ENCODE data around the gene KIF1A. TPM values are rescaled to one million over a fixed set of nuclear protein-coding genes. Genes with fewer than 3 reads are reported as not detected.
"Not testable (repeated sequence)": the region's sequence is repeated elsewhere in the genome, so short reads cannot be mapped to it uniquely, and the experiment has no call there.

KIF1A gene
- total RNA-seq, 1 experiment from 2014 or later = 279 TPM

DNA sequence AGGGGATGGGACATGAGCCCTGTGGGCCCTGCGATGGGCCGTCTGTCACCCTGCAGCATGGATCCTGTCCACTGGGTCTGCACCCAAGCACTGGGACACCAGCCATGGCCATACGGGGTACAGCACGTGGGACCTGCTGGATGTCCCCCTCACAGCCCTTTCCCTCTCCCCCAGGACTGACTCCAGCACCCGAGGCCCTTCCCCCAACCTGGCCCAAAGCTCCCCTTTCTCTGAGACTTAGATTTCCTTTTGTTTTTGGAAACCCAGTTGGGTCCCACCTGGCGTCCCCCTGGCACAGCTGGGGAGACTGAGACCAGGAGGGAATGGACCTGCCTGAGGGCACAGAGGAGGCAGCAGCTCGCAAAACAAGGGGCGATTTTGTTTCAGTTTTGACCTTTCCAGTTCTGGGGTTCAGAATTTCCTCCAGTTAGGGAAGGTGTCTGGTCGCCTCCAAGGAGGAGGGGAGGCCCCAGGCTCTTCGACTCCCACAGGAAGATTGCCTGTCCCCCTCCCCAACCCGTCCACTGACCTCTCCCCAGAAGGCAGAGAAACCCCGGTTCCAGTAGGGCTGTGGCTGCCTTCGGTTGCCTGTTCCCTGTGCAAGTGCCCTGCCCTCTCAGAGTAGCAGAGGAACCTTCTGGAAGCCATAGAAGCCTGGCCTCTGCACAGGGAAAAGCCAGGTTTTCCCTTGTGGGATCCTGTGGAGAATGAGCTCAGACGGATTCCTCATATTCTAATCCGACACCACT, 135.9 kb downstream of the KIF1A start:
- CTCF ChIA-PET; H3K27ac Mint-ChIP-seq; H3K9me3 Mint-ChIP-seq; H3K4me3 Mint-ChIP-seq; H3K27me3 Mint-ChIP-seq (ENCODE audit: low read depth); DNase-seq (ENCODE audit: low spot score); H3K4me1 Mint-ChIP-seq; ATAC-seq; POLR2A ChIA-PET; H3K36me3 Mint-ChIP-seq: not testable (repeated sequence)

DNA sequence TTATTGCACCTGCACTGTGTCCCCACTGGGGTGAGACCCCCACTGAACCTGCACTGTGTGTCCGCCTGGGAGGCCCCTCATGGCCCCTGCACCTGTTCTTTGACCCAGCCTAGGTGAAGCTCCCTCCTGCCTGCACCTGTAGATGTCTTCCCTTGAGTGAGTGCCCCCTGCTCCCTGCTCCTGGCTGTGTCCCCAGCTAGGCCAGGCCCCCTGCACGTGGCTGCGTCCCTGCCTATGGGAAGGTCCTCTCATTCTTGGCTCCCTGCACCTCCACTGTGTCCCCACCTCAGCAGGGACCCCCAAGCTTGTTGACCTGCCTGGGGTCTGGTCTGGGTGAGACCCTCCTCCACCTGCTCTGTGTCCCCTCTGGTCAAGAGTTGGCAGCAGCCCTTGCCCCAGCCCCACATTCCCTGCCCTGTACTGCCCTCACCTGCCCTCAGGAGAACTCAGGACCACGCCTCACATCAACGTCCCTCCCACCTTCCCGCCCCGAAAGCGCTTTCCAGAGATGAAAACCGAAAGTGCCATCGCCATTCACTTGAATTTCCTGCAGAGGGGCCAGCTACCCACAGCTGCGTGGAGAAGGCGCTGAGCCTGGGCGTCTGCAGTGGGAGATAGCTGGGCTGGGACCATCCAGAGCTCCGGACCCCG, 136.6 kb downstream of the KIF1A start:
- H3K27ac Mint-ChIP-seq; ATAC-seq; H3K36me3 Mint-ChIP-seq; DNase-seq (ENCODE audit: low spot score); POLR2A ChIA-PET; H3K9me3 Mint-ChIP-seq; CTCF ChIA-PET; H3K4me1 Mint-ChIP-seq; H3K27me3 Mint-ChIP-seq (ENCODE audit: low read depth); H3K4me3 Mint-ChIP-seq: not testable (repeated sequence)

DNA sequence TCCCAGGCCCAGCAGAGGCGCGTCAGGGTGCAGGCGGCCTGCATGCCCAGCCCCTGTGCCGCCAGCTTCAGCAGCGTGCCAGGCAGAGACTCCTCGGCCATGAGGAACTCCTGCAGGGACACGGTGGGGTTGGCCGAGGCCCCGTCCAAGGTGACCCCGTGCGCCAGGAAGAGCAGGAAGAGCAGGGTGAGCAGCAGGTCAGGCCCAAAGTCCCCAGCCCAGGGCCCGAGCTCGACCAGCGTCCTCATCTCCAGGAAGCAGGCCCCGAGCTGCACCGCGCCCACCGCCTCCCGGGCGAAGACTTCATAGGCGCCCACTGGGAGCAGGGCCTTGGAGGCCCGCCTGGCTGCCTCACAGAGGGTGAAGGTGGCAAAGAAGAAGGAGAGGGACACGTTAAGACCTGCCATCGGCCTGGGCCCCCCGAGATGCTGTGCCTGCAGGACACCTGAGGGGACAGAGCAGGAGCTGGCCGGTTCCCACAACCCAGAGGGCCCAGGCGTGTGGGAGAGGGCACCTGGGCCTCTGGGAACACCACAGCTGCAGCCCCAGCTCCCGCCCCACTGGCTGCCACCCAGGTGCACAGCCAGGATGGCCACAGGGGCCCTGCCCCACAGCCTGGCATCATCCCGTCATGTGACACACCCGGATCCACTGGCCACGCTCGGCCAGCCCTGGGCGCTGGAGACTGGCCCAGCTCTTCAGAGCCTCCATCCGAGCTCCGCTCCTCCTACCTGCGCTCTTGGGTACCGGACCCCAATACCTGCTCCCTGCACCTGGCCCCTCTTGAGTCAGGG, 137.4 kb downstream of the KIF1A start, which contains the start of gene AQP12B:
Gene AQP12B (minus strand): TSS at position 455 of the 794 bp plus-strand sequence. CDS start 48 bp downstream, at position 407.
- CTCF ChIA-PET; H3K36me3 Mint-ChIP-seq; DNase-seq (ENCODE audit: low spot score); ATAC-seq; H3K27ac Mint-ChIP-seq; H3K4me3 Mint-ChIP-seq; H3K4me1 Mint-ChIP-seq; POLR2A ChIA-PET; H3K9me3 Mint-ChIP-seq; H3K27me3 Mint-ChIP-seq (ENCODE audit: low read depth): not testable (repeated sequence)

DNA sequence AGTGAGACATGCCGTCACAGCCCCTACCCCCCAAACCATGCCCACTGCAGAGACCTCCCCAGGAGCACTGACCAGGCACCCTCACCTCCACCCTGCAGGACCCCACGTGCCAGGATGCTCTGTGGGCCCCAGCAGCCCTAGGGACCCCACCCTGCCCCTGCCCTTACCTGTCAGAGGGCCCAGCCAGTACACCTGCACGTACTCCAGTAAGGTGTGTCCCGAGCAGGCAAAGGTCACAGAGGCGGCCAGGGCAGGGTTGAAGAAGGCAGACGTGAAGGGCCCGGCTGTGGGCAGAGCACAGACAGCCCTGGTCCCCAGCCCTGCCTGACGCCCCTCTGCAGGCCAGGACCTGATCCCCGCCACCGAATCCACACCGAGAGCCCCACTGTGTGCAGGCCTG, 139.8 kb downstream of the KIF1A start:
- H3K27me3 Mint-ChIP-seq (ENCODE audit: low read depth); H3K27ac Mint-ChIP-seq; CTCF ChIA-PET: not testable (repeated sequence)

DNA sequence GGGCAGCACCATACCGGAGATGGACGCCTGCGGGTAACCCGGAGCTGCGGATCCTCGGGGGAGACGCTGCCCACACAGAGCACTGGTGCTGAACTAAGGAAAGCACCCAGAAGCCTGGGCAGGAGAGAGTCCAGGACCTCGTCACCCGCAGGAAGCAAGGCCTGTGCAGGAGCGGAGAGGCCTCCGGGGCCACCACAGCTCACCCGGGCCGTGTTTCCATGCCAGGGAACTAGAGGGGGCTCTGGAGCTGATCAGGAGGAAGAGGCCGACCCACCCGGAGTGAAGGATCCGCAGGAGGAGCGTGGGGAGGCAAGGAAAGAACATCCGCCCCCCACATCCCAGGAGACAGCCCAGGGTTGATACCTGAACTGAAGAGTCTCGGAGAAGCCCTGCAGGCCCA, 141.1 kb downstream of the KIF1A start:
- peak; percentile 81 for ATAC-seq
- not testable (repeated sequence) for H3K4me3 Mint-ChIP-seq

More for the DNA sequence above, 139.8 kb downstream of the KIF1A start:
- POLR2A ChIA-PET; H3K36me3 Mint-ChIP-seq; DNase-seq (ENCODE audit: low spot score); ATAC-seq; H3K9me3 Mint-ChIP-seq; H3K4me3 Mint-ChIP-seq; H3K4me1 Mint-ChIP-seq: not testable (repeated sequence)

DNA sequence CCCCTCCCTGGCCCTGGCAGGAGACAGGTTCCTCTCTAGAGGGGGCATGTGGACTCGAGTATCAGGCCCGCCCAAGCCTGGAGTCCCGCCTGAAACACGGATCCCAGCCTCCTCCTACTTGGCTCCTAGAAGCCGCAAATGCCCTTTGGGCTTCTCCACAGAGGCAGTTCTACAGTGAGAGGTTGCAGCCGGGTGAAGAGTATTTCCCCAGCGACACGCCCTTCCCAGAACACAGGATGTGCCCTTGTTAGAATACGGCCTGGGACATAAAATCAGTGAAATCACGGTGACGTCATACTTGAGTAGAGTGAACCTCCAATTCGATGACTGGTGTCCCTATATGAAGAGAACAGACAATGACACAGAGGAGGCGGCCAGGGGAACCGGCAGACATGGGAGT, 142.0 kb downstream of the KIF1A start:
- CTCF ChIA-PET; DNase-seq (ENCODE audit: low spot score); POLR2A ChIA-PET: not testable (repeated sequence)

More for the DNA sequence above, 141.1 kb downstream of the KIF1A start:
- H3K4me1 Mint-ChIP-seq; H3K9me3 Mint-ChIP-seq; DNase-seq (ENCODE audit: low spot score); H3K36me3 Mint-ChIP-seq; POLR2A ChIA-PET; H3K27ac Mint-ChIP-seq; H3K27me3 Mint-ChIP-seq (ENCODE audit: low read depth); CTCF ChIA-PET: not testable (repeated sequence)

DNA sequence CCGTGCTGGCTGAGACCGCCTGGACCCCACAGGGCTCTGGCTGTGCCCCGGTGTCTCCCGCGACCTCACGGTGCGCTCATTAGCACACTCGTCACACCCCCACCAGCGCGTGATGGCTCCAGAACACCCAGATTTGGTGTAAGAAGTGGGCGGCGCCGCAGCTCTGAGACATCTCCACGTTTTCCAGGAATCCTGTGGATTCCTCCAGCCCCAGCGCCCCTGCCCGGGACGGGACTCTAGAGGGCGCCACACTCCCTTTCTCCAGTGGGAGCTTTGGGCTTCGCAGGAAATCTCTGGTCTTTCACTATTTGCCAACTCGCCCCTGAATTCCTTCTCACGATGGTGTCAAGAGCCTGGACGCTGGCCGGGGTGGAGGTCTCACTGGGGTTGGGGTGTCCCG, 144.7 kb downstream of the KIF1A start:
- peak; percentile 49 for ATAC-seq
- H3K9me3 Mint-ChIP-seq; H3K27ac Mint-ChIP-seq; H3K4me3 Mint-ChIP-seq; POLR2A ChIA-PET; H3K4me1 Mint-ChIP-seq; H3K36me3 Mint-ChIP-seq; DNase-seq (ENCODE audit: low spot score): not testable (repeated sequence)
- CTCF ChIA-PET = interaction anchor here (1.2 kb wide), 2 partner anchors 34 to 178 kb away, joined by 3 read pairs; no protein-coding TSS in a partner anchor
- H3K27me3 Mint-ChIP-seq (ENCODE audit: low read depth) = peaks cover 34% of the 10 kb centered on the region

More for the DNA sequence above, 142.0 kb downstream of the KIF1A start:
- H3K27ac Mint-ChIP-seq, H3K4me1 Mint-ChIP-seq, ATAC-seq, H3K36me3 Mint-ChIP-seq, H3K9me3 Mint-ChIP-seq, H3K4me3 Mint-ChIP-seq: not testable (repeated sequence)
- H3K27me3 Mint-ChIP-seq (ENCODE audit: low read depth) = peaks cover 12% of the 10 kb centered on the region

DNA sequence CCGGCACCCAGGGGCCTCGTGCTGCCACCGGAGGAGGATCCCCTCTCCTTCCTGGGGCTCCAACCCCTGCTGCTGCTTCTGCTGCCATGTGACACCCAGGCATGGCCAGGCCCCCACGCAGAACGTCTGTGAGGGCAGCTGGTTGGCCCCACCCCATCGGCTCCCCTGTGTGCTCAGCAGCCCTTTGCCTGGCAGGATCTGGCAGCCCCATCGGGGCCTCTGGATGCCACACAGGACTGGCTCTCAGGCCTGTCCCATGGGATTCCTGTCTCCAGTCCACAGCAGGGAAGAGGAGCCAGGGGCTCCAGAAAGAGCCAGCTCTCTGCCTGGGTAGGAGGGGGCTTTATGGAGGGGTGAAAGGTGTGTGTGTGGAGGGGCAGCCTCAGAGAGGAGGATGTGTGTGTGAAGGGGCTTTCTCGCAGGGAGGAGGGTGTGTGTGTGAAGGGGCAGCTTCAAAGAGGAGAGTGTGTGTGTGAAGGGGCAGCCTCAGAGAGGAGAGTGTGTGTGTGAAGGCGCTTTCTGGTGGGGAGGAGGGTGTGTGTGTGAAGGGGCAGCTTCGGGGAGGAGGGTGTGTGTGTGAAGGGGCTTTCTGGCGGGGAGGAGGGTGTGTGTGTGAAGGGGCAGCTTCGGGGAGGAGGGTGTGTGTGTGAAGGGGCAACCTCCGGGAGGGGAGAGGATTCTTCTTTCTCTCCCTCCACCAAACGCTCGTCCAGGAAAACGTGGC, 145.4 kb downstream of the KIF1A start:
- H3K27me3 Mint-ChIP-seq (ENCODE audit: low read depth) = peaks cover 40% of the 10 kb centered on the region
- DNase-seq (ENCODE audit: low spot score); H3K4me1 Mint-ChIP-seq; ATAC-seq; H3K9me3 Mint-ChIP-seq; H3K4me3 Mint-ChIP-seq; H3K36me3 Mint-ChIP-seq; POLR2A ChIA-PET; H3K27ac Mint-ChIP-seq: not testable (repeated sequence)
- CTCF ChIA-PET = interaction anchor here (1.2 kb wide), 2 partner anchors 34 to 178 kb away, joined by 3 read pairs; no protein-coding TSS in a partner anchor
